Measurements from ENCODE around the gene CTCFL. TPM values are rescaled to one million over a fixed set of nuclear protein-coding genes. Genes with fewer than 3 reads are reported as not detected.

CTCFL gene
- total RNA-seq, 3 donors from 2014 or later (not counting 1 experiment from before 2014, with no cell fraction given) = not detected

DNA sequence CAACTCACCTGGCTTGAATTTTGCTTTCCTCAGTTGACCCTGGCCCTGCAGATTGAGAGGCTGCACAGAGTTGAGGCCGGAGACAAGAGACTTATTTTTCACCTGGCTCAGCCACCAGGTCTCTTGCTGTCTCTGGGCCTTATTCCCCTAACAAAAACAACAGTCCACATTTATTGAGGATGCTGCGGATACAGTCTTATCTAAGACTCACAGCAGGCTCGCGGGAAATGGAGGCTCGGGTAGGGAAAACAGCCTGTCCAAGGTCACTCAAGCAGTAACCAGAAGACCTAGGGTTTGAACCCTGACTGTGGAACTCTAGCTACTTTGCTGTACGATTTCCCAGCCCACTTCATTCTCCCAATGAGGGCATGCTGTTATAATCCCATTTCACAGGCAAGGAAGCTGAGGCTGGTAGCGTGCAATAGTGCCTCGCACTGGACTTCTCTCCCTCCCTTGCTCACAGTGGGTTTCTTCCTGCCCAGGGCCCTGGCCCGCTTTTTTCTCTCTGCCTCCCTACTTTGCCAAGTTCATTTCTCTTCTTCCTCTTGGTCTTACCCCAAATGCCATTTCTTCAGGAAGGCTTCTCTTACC, 76.1 kb downstream of the CTCFL start:
- Histone ChIP-seq H3K36me3 (ENCODE audit: control insufficient read depth, insufficient read depth, low read length) (no peaks in the 10 kb centered on the region), H3K9me3 (ENCODE audit: control insufficient read depth, insufficient read depth, low read length) (no peaks in the 10 kb centered on the region), H3K27ac (ENCODE audit: low read length) (no peak overlapping the region), H3K27me3 (ENCODE audit: control insufficient read depth, insufficient read depth, low read length) (no peaks in the 10 kb centered on the region), H3K4me3 (ENCODE audit: low read length) (no peak overlapping the region), H3K4me1 (ENCODE audit: control insufficient read depth, insufficient read depth, low read length) (peaks cover 43% of the 10 kb centered on the region)
- H3K4me3 Mint-ChIP-seq = no peak overlapping the region
- H3K4me1 Mint-ChIP-seq = peaks cover 46 to 47% of the 10 kb centered on the region in 2 donors
- intact Hi-C loops (cut with micrococcal nuclease) = no loop called here
- TF ChIP-seq, protein P1, sequence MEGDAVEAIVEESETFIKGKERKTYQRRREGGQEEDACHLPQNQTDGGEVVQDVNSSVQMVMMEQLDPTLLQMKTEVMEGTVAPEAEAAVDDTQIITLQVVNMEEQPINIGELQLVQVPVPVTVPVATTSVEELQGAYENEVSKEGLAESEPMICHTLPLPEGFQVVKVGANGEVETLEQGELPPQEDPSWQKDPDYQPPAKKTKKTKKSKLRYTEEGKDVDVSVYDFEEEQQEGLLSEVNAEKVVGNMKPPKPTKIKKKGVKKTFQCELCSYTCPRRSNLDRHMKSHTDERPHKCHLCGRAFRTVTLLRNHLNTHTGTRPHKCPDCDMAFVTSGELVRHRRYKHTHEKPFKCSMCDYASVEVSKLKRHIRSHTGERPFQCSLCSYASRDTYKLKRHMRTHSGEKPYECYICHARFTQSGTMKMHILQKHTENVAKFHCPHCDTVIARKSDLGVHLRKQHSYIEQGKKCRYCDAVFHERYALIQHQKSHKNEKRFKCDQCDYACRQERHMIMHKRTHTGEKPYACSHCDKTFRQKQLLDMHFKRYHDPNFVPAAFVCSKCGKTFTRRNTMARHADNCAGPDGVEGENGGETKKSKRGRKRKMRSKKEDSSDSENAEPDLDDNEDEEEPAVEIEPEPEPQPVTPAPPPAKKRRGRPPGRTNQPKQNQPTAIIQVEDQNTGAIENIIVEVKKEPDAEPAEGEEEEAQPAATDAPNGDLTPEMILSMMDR (IDR thresholded peaks at IDR 0.05) = no peak
- H3K36me3 Mint-ChIP-seq = no peaks in the 10 kb centered on the region
- no peaks in the 10 kb centered on the region for H3K27me3 Mint-ChIP-seq (ENCODE audit: low read depth in 2 of 2)
- DNase-seq (no peak), ATAC-seq (no peak)
- no peaks in the 10 kb centered on the region for H3K9me3 Mint-ChIP-seq
- WGBS (ENCODE audit: insufficient coverage) = 96% methylated on average over 9 of the region's 9 CpGs
- H3K27ac Mint-ChIP-seq = no peak overlapping the region

Other genes with a start within 250 kb of the CTCFL start
- gene SPO11, start 195.3 kb downstream of the CTCFL start, total RNA-seq = not detected
- 10 to 100 TPM; 50.3 to 66.8 (median 52.5) TPM for gene RAE1, start 173.9 kb downstream of the CTCFL start, total RNA-seq
- gene RBM38, start 133.7 kb downstream of the CTCFL start, total RNA-seq = 100 to 1,000 TPM; 217 to 392 (median 264) TPM
- gene PCK1, start 36.0 kb upstream of the CTCFL start, total RNA-seq = not detected
- gene ZBP1, start 95.3 kb upstream of the CTCFL start, total RNA-seq = 10 to 100 TPM; 95.4 to 99.7 (median 97.8) TPM
- gene PMEPA1, start 184.9 kb upstream of the CTCFL start, total RNA-seq = 1 to 10 TPM; 1.2 to 5.9 (median 2.4) TPM

Measured in natural killer cell (primary cell).